ENCODE results near the gene TIRAP.
"Not testable (repeated sequence)": the region's sequence is repeated elsewhere in the genome, so short reads cannot be mapped to it uniquely, and the experiment has no call there.

Gene TIRAP, protein sequence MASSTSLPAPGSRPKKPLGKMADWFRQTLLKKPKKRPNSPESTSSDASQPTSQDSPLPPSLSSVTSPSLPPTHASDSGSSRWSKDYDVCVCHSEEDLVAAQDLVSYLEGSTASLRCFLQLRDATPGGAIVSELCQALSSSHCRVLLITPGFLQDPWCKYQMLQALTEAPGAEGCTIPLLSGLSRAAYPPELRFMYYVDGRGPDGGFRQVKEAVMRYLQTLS

GRCh38 chr11:126282736-126283591 is at the start of gene TIRAP:
TIRAP (plus strand) TSS chr11:126283093; CDS start chr11:126290895, 7,802 bp downstream.
- DNase-seq (ENCODE audit: low read depth in 2 of 2): peak; percentile 14 to 40

GRCh38 chr11:126233391-126233790 is 49.5 kb upstream of the TIRAP start:
- DNase-seq (ENCODE audit: low read depth in 2 of 2): no peak

- no peak for DNase-seq (ENCODE audit: low read depth in 2 of 2)
Measured at GRCh38 chr11:126246636-126247035, 36.3 kb upstream of the TIRAP start.

- DNase-seq (ENCODE audit: low read depth in 2 of 2): no peak
Measured at GRCh38 chr11:126253265-126253664, 29.6 kb upstream of the TIRAP start.

- no peak for DNase-seq (ENCODE audit: low read depth in 2 of 2)
Measured at GRCh38 chr11:126254819-126255218, 28.1 kb upstream of the TIRAP start.

GRCh38 chr11:126255507-126255906 is 27.4 kb upstream of the TIRAP start:
- not testable (repeated sequence) for DNase-seq (ENCODE audit: low read depth in 2 of 2)

DNA sequence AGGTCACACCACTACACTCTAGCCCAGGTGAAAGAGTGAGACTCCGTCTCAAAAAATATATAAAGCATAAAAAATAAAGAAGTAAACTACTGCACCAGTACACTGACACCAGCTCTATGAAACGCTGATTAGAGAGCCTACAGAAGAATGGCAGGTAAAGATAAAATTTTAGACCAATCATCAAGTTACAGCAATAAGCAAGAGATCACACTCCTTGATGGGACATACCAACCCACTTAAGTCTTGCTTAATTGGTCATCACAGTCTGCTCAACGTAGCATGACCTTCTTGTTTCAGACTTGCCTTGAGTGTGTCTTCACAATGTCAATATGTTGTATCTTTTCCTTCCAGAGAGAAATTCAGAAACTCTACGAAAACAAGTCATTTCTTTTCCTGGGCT is 26.7 kb upstream of the TIRAP start:
- DNase-seq (ENCODE audit: low read depth in 2 of 2): no peak

DNA sequence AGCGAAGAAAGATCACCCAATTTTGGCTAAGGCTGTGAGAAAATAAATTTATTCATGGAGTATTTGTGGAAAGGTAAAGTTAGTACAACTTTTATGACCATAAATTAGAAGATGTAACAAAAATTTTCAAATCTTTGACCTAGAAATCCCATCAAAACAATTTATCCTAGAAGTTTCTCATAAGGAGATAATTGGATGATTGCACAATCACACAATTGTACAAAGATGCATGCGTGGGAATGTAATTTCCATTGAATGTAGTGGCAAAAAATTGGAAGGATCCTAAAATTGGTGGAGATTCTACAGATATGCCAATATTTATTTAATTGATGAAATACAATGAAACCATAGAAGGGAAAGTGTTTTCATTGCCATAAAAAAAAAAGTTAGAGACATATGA is 25.7 kb upstream of the TIRAP start:
- no peak for DNase-seq (ENCODE audit: low read depth in 2 of 2)

DNA sequence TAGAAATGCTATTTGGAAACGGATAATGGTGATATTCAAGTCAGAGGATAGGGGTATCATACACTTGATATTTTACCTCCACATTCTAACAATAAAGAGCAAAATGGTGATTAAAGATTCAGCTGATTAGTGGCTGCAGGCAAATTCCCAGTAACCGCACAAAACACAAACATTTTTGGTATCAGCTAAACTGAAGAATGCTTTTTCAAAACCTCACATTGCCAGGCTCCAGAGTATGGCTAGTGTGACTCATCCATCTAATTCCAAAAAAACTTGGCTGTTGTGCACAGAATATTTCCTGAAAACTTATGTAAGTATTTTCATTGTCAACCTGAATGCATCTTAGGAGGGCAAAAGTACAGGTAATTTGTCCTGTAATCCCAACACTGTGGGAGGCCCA is 25.1 kb upstream of the TIRAP start:
- no peak for DNase-seq (ENCODE audit: low read depth in 2 of 2)

GRCh38 chr11:126262216-126262615 is 20.7 kb upstream of the TIRAP start:
- DNase-seq (ENCODE audit: low read depth in 2 of 2): no peak

DNA sequence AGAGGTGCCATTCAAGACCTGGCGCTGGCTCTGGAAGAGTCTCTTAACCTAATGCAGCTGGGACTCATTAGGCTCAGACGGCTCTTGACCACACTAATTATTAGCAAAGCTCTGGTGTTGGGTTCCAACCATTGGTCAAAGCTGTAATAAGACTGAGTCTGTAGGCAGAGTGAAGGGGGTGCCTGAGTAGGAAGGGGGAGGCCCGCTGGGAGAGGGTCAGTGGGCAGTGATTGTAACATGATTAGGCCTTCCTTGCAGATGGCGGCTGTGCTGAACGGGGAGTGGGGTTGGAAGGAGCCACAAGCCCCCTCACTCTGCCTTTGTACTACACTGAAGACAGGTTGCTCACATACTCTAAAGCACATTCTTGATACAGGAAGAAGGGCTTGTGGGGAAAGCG is 19.4 kb upstream of the TIRAP start:
- no peak for DNase-seq (ENCODE audit: low read depth in 2 of 2)

- DNase-seq (ENCODE audit: low read depth in 2 of 2): no peak
Measured at GRCh38 chr11:126265811-126266210, 17.1 kb upstream of the TIRAP start.

DNA sequence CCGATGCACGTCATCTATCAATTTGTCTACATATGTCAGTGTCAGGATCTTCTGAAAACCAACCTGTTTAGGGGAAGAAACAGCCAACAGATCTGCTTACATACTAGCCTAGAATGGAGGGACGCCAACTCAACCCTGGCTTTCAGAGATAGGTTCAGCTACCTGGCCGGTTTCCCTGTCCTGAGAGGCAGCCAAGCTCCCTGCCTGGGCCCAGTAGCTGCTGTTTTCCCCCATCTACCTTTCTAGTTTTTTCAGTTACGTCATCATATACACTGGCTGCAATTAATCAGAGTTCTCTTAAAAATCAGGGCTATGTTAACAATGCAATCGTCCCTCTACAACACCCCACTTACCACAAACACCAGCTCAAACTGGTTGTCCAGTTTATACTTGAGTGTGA is 15.2 kb upstream of the TIRAP start:
- DNase-seq (ENCODE audit: low read depth in 2 of 2): no peak

- no peak for DNase-seq (ENCODE audit: low read depth in 2 of 2)
Measured at GRCh38 chr11:126268361-126268707, 14.6 kb upstream of the TIRAP start.

GRCh38 chr11:126268708-126269579 is 13.9 kb upstream of the TIRAP start, which contains the start of the genes FOXRED1 and SRPRA:
FOXRED1 (plus strand) TSS chr11:126269154; CDS start chr11:126269207, 53 bp downstream.
SRPRA (minus strand) TSS chr11:126268895; CDS start chr11:126268804, 91 bp downstream.
- DNase-seq (ENCODE audit: low read depth in 2 of 2): peak; percentile 98 to 99

DNA sequence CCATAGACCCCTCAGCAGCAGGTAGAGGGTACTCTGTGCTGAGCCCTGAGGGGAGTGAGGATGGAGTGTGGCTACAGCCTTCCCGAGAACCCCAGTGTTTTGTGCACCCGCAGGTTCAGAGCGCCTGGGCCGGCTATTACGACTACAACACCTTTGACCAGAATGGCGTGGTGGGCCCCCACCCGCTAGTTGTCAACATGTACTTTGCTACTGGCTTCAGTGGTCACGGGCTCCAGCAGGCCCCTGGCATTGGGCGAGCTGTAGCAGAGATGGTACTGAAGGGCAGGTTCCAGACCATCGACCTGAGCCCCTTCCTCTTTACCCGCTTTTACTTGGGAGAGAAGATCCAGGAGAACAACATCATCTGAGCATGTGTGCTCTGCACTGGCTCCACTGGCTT is 5.6 kb upstream of the TIRAP start:
- no peak for DNase-seq (ENCODE audit: low read depth in 2 of 2)

DNA sequence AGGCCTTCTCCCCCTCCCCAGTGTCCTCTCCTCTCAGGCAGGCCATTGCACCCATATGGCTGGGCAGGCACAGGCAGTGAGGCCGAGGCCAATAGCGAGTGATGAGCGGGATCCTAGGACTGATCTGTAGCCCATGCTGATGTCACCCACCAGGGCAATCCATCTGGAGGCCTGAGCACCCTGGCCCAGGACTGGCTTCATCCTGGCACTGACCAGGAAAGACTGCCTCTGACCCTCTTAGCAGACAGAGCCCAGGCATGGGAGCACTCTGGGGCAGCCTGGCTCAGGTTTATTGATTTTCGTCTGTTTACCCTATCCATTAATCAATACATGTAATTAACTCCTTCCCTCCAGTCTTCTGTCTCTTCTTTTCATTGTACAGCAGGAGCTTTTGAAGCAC is 5.1 kb upstream of the TIRAP start:
- no peak for DNase-seq (ENCODE audit: low read depth in 2 of 2)

- DNase-seq (ENCODE audit: low read depth in 2 of 2): no peak
Measured at GRCh38 chr11:126279191-126279590, 3.7 kb upstream of the TIRAP start.

DNA sequence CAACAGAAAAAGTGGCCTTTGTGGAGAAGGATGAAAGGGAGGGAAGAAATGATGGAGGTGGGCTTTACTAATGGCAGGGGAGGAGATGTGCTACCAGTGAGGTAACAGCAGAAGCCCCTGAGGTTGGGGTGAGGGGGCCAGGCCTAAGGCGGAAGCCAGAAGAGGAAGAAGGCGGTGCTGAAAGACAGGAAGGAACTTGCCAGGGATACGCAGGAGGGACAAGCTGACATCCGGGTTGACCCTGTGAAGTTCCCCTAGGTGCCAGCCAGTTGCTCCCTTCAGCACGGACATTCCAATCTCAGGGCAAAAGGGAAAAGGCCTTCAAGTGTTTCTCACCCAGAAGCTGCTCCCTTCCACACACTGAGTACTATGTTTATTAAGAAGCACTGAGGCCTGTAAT is 2.3 kb upstream of the TIRAP start:
- no peak for DNase-seq (ENCODE audit: low read depth in 2 of 2)

GRCh38 chr11:126281245-126281644 is 1.6 kb upstream of the TIRAP start:
- no peak for DNase-seq (ENCODE audit: low read depth in 2 of 2)

DNA sequence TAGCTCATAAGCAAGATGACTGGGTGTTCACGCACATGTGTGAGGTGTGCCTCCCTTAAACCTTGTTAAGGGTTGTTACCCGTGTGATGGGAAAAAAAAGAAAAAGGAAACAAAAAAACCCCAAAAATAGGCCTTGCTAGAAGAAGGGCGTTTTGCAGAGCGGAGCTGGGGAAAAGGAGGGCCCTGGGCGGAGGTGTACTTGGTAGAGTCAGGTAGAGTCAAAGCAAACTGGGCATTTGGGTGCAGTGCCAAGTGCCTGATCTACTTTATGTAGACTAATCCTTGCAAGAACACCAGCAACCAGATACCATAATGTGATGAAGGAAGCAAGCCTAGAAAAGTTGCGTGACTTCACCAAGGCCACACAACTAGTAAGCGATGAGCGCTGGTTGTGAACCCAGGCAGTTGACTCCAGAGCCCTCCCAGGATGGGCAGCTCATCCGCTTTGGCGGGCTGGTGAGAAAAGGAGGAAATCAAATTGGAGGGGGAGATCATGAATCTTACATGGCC is 1.2 kb upstream of the TIRAP start:
- no peak for DNase-seq (ENCODE audit: low read depth in 2 of 2)

DNA sequence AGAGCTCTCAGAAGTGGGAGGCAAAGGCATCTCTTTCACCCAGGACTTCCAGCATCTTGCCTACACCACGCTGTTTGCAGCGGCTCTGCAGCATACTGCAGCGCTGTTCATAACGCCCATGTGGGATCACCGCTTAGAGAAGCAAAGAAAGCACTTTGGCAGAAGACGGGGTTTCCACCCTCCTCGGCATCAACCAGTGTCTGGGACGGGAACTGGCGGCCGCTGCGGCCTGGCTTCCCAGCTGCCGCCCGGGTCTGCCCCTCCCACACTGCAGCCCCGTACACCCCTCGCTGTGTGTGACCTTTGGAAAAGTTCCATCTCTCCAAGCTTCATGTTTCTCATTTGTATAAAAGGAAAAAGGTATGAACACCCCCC is 545 bp upstream of the TIRAP start:
- peak in 1 of 2 donors; percentile 18 for DNase-seq (ENCODE audit: low read depth in 2 of 2)
